ENCODE data around the gene IPO5.

The IPO5 gene

GRCh38 chr13:98065468-98065867, 112.0 kb downstream of the IPO5 start:
- DNase-seq = no peak

DNA sequence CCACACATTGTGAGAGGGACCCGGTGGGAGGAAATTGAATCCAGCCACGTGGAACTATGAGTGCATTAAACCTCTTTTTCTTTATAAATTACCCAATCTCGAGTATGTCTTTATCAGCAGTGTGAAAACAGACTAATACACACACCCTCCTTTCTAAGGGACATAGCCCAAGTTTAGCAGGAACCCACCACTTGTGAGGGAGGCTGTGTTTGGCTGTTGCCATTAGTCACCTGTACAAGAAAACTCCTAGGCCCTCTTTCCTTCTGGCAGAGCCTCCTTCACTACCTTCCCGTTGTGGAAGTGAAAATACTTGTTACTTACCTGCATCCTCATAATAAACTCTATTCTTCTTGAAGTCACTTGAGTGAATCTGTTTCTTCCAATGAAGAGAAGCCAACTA, 113.2 kb downstream of the IPO5 start:
- no peak for DNase-seq

GRCh38 chr13:98068521-98068920, 115.0 kb downstream of the IPO5 start:
- DNase-seq = no peak

DNA sequence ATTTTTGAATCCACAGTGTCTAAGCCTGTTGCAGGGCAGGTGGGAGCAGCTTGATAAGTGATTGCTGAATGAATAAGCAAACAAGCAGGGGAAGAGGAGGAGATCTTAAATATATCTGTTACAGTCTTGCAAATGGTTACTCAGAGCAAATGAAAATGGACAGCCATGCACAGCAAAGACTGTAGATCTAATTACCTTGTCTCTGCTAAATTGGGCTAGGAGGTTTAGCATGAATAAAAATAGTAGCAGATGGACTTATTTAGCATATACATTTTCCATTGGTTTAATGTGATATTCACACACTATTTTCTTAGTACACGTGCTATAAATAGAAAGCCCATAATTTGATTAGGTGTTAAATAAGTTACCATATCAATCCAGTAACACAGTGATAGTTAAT, 116.5 kb downstream of the IPO5 start:
- no peak for DNase-seq

DNA sequence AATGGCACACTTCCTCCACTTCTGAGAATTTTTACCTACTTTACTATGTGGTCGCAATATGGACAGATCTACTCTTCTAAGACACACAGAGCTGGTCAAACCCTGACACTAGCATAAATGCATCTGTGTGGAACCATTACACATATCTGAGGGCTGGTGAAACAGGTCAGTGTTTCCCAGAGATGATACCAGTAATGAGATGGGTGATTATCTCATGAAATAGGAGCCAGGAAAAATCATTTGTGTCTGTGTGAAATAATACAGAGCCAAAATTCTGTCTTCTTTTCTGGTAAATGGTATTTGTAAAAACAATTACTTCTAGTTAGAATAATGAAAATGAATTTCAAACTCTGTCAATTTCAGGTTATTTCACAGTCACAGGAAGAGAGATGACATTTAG, 117.8 kb downstream of the IPO5 start:
- DNase-seq = no peak

DNA sequence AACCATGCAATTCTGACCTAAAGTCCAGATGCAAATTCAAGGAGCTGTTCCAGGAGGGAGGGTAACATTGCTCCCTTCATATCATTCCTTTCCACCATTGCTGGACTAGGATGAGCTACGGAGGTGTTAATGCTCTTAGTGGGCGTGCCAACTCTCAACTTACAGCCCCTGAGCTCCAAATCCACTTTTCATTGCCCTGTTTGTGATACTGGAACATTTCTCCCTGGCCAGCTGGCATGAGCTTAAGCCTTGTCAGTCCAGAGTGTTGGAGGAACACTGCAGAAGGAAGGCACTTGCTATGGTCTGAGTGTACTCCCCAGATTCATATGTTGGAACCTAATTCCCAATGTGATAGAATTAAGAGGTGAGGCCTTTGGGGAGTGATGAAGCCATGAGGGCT, 119.0 kb downstream of the IPO5 start:
- no peak for DNase-seq
